Gastrocnemius medialis (tissue), 4 donors: ENCODE measurements around the gene ZNF638. TPM values are rescaled to one million over a fixed set of nuclear protein-coding genes. Genes with fewer than 3 reads are reported as not detected.
"Not testable (repeated sequence)": the region's sequence is repeated elsewhere in the genome, so short reads cannot be mapped to it uniquely, and the experiment has no call there.

Source experiments
- ATAC-seq, 2 donors: fragments of 150-250 bp; one replicate each; pipeline ENCODE4 v1.9.1; 2016
- DNase-seq, 2 donors: peaks; one replicate each; pipeline ENCODE4 v3.0.0-alpha.2; 2019
- H3K27ac ChIP-seq, 4 donors: fragments of 200-600 bp; sonication (generic); 1 replicate in 1 of 4; 2 replicates in 3 of 4; pipeline ENCODE4 v1.5.1; 2016 to 2018; ENCODE audit warnings: mild to moderate bottlenecking in 2 of 4, moderate library complexity in 1 of 4
- H3K27me3 ChIP-seq, 3 donors: fragments of 200-600 bp; sonication (generic) in 2 of 3; 1 replicate in 1 of 3; 2 replicates in 2 of 3; pipeline versions ENCODE4 v1.5.1 to v1.6.0; 2016 to 2019; ENCODE audit warnings: mild to moderate bottlenecking in 1 of 3, moderate library complexity in 1 of 3
- H3K36me3 ChIP-seq, 2 donors: fragments of 200-600 bp; sonication (generic) in 1 of 2; one replicate each; pipeline ENCODE4 v1.5.1; 2017 to 2018
- H3K4me1 ChIP-seq, 2 donors: fragments of 200-600 bp; sonication (generic) in 1 of 2; one replicate each; pipeline ENCODE4 v1.5.1; 2016 to 2017; ENCODE audit warnings: mild to moderate bottlenecking in 2 of 2
- H3K4me3 ChIP-seq, 4 donors: fragments of 200-600 bp; sonication (generic) in 3 of 4; 1 replicate in 1 of 4; 2 replicates in 3 of 4; pipeline ENCODE4 v1.5.1; 2016 to 2019; ENCODE audit warnings: mild to moderate bottlenecking in 2 of 4
- H3K9me3 ChIP-seq, 3 donors: fragments of 200-600 bp; sonication (generic) in 2 of 3; 1 replicate in 1 of 3; 2 replicates in 2 of 3; pipeline ENCODE4 v1.5.1; 2016 to 2019
- CTCF ChIP-seq, 5 experiments: fragments of 450-650 bp in 3 of 5; fragments of 200-600 bp in 2 of 5; sonication (generic) in 2 of 5; IDR thresholded peaks in 4 of 5; conservative IDR thresholded peaks in 1 of 5; 1 replicate in 4 of 5; 2 replicates in 1 of 5; pipeline ENCODE4 v1.5.1; 2016 to 2019; ENCODE audit warnings: antibody characterized with exemption in 5 of 5, mild to moderate bottlenecking in 3 of 5, moderate library complexity in 3 of 5
- POLR2A ChIP-seq, 2 donors: fragments of 450-650 bp; IDR thresholded peaks; one replicate each; pipeline ENCODE4 v1.6.1; 2017; ENCODE audit warnings: antibody characterized with exemption in 2 of 2, mild to moderate bottlenecking in 2 of 2, moderate library complexity in 2 of 2
- in situ Hi-C, 4 donors: fragments of 200-750 bp; cut with MboI; loops; one replicate each; pipeline versions ENCODE4 v1.15.0 to v1.8.0; 2017; ENCODE audit warnings: low sequenced_read_pairs in 4 of 4
- intact Hi-C: fragments of 100-400 bp; cut with DNase I; formaldehyde crosslinking; loops from one replicate; pipeline ENCODE4 v1.15.1; 2023; ENCODE audit warnings: low total_unique reads
- total RNA-seq, 4 donors: library from RNA; depleted of rRNA; stranded (reverse); fragments of >200 nt; gene quantifications; one replicate each; pipeline versions ENCODE4 v1.1.0 to v1.2.3, GENCODE V29; 2016

Gene ZNF638
- total RNA-seq, 4 donors from 2014 or later, result 69.7 to 152 (median 95.0) TPM

DNA sequence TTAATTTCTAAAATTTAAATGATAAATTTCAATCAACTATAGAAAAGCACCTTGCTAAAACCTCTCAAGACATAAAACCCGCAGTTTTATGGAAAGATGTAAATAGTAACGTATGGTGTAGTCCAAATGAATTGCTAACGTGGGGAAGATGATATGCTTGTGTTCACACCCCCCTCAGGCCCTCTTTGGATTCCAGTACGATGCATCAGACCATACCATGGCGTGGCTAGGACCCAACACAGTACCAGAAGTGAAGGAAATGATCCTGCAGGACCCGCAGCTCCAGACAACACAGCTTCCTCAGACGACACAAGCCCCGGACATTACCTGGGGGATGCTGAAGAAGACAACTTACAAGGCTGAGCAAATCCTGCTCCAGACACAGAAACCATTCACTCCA, 61.6 kb downstream of the ZNF638 start:
- in situ Hi-C loops, result no loop called here

DNA sequence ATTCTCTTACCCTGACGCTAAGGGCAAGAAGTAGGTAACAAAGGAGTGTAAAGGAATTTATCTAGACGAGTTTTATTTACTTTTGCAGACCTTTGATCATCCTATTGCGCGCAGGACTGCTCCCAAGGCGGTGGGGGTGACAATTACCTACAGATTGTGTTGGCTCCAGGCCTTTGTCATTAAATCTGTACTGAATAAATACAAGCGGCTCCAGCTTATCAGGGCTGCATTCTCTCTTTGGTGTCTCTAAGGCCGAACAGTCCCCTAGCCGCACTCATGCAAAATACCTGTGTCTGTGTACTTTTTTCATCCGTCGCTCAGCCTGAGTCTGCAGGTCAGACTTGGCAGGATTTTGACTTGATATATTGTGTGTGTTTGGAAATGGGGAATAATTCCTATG, 63.9 kb downstream of the ZNF638 start:
- Histone ChIP-seq H3K4me1 (no peaks in the 10 kb centered on the region), H3K4me3 (no peak overlapping the region), H3K9me3 (no peaks in the 10 kb centered on the region), H3K36me3 (peaks cover 0 to 77% of the 10 kb centered on the region in 2 donors), H3K27ac (no peak overlapping the region), H3K27me3 (no peaks in the 10 kb centered on the region)
- intact Hi-C loops (no loop called here), in situ Hi-C loops (no loop called here)
- TF ChIP-seq POLR2A (IDR thresholded peaks at IDR 0.05) (no peak), CTCF (IDR thresholded peaks at IDR 0.05 in 4 of 5, conservative IDR thresholded peaks at IDR 0.05 in 1 of 5) (no peak)
- DNase-seq (no peak), ATAC-seq (no peak)

More for the DNA sequence above, 61.6 kb downstream of the ZNF638 start:
- Histone ChIP-seq H3K9me3 (no peaks in the 10 kb centered on the region), H3K27me3 (no peaks in the 10 kb centered on the region), H3K27ac (no peak overlapping the region), H3K36me3 (peaks cover 6 to 77% of the 10 kb centered on the region in 2 donors), H3K4me1 (no peaks in the 10 kb centered on the region), H3K4me3 (no peak overlapping the region)
- ATAC-seq (no peak), DNase-seq (no peak)
- TF ChIP-seq CTCF (IDR thresholded peaks at IDR 0.05 in 4 of 5, conservative IDR thresholded peaks at IDR 0.05 in 1 of 5) (no peak), POLR2A (IDR thresholded peaks at IDR 0.05) (no peak)
- intact Hi-C loops, result no loop called here

GRCh38 chr2:71402427-71402826, 70.8 kb downstream of the ZNF638 start:
- H3K27ac ChIP-seq, result no peak overlapping the region
- DNase-seq (no peak), ATAC-seq (no peak)
- intact Hi-C loops (no loop called here), in situ Hi-C loops (no loop called here)
- H3K9me3 ChIP-seq, result no peaks in the 10 kb centered on the region
- no peaks in the 10 kb centered on the region for H3K4me1 ChIP-seq
- TF ChIP-seq CTCF (IDR thresholded peaks at IDR 0.05 in 4 of 5, conservative IDR thresholded peaks at IDR 0.05 in 1 of 5) (no peak), POLR2A (IDR thresholded peaks at IDR 0.05) (no peak)
- H3K36me3 ChIP-seq, result peaks cover 0 to 85% of the 10 kb centered on the region in 2 donors
- H3K27me3 ChIP-seq, result no peaks in the 10 kb centered on the region
- no peak overlapping the region for H3K4me3 ChIP-seq

GRCh38 chr2:71409611-71410010, 78.0 kb downstream of the ZNF638 start:
- H3K4me3 ChIP-seq, result no peak overlapping the region
- ATAC-seq, result no peak
- H3K4me1 ChIP-seq, result no peaks in the 10 kb centered on the region
- H3K27ac ChIP-seq, result peak overlapping the region in 3 of 4 donors; percentile 7 to 57 (median 35)
- no peak for DNase-seq
- H3K36me3 ChIP-seq, result peaks cover 0 to 48% of the 10 kb centered on the region in 2 donors
- in situ Hi-C loops (no loop called here), intact Hi-C loops (no loop called here)
- no peaks in the 10 kb centered on the region for H3K27me3 ChIP-seq
- H3K9me3 ChIP-seq, result no peaks in the 10 kb centered on the region
- TF ChIP-seq POLR2A (IDR thresholded peaks at IDR 0.05) (no peak), CTCF (IDR thresholded peaks at IDR 0.05 in 4 of 5, conservative IDR thresholded peaks at IDR 0.05 in 1 of 5) (no peak)

DNA sequence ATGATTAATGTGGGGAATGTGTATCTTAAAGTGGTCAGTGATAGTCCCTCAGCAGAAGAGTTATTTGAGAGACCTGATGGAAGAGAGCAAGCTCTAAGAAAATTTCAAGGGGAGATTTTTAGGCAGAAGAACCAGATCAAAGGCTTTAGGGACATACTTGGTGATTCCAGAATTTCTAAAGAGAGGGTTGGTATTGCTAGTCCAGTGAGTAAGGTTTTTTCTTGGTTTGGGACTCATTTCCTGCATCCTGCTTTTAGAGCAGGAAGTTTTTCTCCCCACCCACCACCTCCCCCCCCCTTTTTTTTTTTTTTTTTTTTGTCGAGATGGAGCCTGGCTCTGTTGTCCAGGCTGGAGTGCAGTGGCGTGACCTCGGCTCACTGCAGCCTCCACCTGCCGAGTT, 79.1 kb downstream of the ZNF638 start:
- H3K4me3 ChIP-seq, result no peak overlapping the region
- H3K27me3 ChIP-seq, result no peaks in the 10 kb centered on the region
- H3K9me3 ChIP-seq, result no peaks in the 10 kb centered on the region
- ATAC-seq, result no peak
- in situ Hi-C loops (no loop called here), intact Hi-C loops (no loop called here)
- H3K36me3 ChIP-seq, result peaks cover 0 to 37% of the 10 kb centered on the region in 2 donors
- H3K4me1 ChIP-seq, result no peaks in the 10 kb centered on the region
- no peak for DNase-seq
- H3K27ac ChIP-seq, result peak overlapping the region in 3 of 4 donors; percentile 7 to 57 (median 35)
- TF ChIP-seq POLR2A (IDR thresholded peaks at IDR 0.05) (no peak), CTCF (IDR thresholded peaks at IDR 0.05 in 4 of 5, conservative IDR thresholded peaks at IDR 0.05 in 1 of 5) (no peak)

- DNase-seq, H3K9me3 ChIP-seq, H3K27ac ChIP-seq, in situ Hi-C loops, ATAC-seq, H3K4me1 ChIP-seq, H3K36me3 ChIP-seq, intact Hi-C loops, H3K27me3 ChIP-seq: not testable (repeated sequence)
- peak overlapping the region in 1 of 4 donors; percentile 31 for H3K4me3 ChIP-seq
These were observed 85.3 kb downstream of the ZNF638 start for GRCh38 chr2:71416866-71417265.
